Esophagus muscularis mucosa (tissue), 4 donors: Measurements from ENCODE around the gene RCCD1.

Source experiments
- EP300 ChIP-seq: sonication (generic); formaldehyde crosslinking; IDR thresholded peaks from one replicate; pipeline ENCODE4 v1.6.1; 2017; ENCODE audit warnings: antibody characterized with exemption
- POLR2A ChIP-seq: fragments of 450-650 bp; IDR thresholded peaks from one replicate; pipeline ENCODE4 v1.6.1; 2017; ENCODE audit warnings: antibody characterized with exemption, moderate library complexity, mild to moderate bottlenecking, low read depth
- POLR2AphosphoS5 ChIP-seq, 2 donors: sonication (generic); formaldehyde crosslinking; IDR thresholded peaks; one replicate each; pipeline ENCODE4 v1.6.1; 2017; ENCODE audit warnings: antibody characterized with exemption in 2 of 2
- TF ChIP-seq, protein P1 (sequence below), 3 experiments: fragments of 200-600 bp in 2 of 3; fragments of 450-650 bp in 1 of 3; sonication (generic) in 2 of 3; IDR thresholded peaks; one replicate each; pipeline ENCODE4 v1.5.1; 2017 to 2019; ENCODE audit warnings: antibody characterized with exemption in 3 of 3, mild to moderate bottlenecking in 2 of 3, moderate library complexity in 1 of 3

DNA sequence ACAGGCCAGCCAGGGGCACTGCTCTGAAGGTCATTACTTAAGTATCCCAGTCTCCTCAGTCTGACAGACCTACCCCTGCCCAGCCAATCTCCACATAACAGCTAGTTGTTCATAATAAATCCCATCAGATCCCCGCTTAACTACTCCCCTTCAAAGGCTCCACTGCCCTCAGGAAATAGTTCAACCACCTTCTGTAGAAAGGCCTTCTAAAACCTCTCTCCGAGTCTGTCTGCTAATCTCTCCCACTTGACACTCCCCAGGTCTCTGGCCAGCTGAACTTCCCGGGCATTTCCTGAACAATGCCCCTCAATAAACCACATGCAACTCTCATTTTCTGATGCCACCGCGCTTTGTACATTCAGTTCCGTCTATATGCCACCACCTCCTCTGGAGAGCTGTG is 33.6 kb downstream of the RCCD1 start:
- TF ChIP-seq, protein P1, sequence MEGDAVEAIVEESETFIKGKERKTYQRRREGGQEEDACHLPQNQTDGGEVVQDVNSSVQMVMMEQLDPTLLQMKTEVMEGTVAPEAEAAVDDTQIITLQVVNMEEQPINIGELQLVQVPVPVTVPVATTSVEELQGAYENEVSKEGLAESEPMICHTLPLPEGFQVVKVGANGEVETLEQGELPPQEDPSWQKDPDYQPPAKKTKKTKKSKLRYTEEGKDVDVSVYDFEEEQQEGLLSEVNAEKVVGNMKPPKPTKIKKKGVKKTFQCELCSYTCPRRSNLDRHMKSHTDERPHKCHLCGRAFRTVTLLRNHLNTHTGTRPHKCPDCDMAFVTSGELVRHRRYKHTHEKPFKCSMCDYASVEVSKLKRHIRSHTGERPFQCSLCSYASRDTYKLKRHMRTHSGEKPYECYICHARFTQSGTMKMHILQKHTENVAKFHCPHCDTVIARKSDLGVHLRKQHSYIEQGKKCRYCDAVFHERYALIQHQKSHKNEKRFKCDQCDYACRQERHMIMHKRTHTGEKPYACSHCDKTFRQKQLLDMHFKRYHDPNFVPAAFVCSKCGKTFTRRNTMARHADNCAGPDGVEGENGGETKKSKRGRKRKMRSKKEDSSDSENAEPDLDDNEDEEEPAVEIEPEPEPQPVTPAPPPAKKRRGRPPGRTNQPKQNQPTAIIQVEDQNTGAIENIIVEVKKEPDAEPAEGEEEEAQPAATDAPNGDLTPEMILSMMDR (IDR thresholded peaks at IDR 0.05), result no peak
- TF ChIP-seq EP300, result no peak
- no peak for TF ChIP-seq POLR2AphosphoS5 (IDR thresholded peaks at IDR 0.05)
- no peak for TF ChIP-seq POLR2A
